ENCODE data around the gene NELL1.

The NELL1 gene

DNA sequence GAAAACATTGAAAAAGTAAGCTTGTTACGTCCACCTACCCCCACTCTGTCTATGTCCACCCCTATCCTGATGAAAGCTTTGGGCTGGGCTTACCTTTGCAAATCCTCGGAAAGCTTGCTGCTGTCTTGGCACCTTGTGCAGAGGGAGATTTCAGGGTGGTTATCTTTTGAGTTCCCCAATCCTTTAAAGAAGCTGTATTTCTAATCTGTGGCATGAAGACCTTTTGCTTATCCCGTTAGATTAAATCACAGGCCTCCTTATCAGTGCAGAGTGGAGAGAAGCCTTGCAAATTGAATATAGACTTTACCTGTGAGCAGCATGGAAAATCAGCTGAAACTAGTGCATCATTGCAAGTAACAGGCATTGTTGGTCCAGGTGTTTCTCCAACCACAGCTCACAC lies 942.9 kb downstream of the NELL1 start:
- DNase-seq = no peak

DNA sequence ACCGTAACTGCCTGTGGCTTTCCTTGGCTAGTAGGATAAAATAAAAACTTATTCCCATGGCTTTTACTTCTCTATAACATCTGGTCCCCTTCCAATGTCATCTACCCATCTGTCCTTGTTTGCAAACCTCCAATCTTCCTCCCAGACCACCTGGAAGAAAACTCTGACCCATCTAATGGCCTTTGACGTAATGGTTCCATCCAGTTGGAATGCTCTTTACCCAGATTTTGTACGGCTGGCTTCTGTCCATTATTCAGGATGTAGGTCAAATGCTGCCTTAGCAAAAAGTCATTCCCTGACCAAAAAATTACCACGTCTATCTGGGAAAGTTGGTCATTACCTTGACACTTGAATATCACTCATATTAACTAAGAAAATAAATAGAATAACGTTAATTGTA lies 945.6 kb downstream of the NELL1 start:
- DNase-seq = no peak

DNA sequence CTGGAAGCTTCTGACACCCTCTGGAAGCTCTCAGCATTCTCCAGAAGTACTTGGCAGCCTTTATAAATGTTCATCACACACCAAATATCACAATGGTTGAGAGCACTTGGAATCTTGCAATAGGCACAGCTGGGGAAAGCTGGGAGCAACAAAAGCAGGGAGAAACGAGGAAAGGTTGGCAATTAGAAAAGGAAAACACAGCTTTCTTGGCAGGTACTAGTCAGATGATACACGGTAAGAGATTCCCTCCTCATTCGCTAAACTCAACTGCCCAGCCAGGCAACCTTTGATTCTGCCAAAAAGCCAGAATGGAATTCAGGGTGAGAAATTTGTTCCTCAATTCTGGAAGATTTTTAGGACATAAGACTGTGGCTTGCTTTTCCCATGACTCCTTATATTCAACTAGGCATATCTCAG lies 946.6 kb downstream of the NELL1 start:
- no peak for DNase-seq

DNA sequence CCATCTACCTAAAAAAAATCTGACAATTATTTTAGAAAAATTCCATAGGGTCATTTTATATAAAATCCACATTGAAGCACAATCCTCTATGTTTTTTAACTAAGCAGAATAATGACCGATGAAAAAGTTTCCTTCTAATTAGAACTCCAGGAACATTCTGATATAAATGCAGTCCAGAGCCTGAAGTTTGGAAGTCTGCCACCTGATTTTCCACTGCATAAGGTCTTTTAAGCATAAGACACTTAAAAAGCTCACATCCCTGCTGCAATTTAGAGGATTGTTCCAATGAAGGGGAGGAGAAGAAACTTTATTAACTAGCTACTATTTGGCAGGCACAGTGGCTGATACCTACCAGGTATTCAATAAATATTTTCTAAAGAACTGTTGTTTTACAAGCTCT lies 953.2 kb downstream of the NELL1 start:
- DNase-seq = no peak

DNA sequence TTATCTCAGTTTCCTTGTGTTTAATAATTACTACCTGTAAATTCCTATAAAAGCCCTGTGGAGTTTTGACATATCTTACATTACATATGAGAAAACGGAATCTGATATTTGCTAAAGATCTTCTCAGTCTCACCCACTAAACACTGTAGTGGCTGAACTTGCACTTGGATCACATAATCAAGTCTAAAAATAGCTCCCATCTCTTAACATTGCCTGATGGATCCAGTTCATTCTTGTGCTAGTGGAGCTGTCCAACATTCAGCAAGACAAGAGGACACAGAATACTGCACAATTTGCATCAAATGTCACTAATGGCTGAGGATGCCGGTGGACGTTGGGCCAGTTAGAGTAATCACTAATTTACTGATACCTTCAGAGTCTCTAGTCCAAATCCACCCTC lies 953.6 kb downstream of the NELL1 start:
- DNase-seq = no peak

All from NK-92 treated with Interleukin-12 subunit alpha and Interleukin-12 subunit beta, amount 100 ng/mL, for 24 hours (cell line).